ENCODE data around the gene DBX1. TPM values are rescaled to one million over a fixed set of nuclear protein-coding genes. Genes with fewer than 3 reads are reported as not detected.

DBX1 gene
- total RNA-seq, 1 donor from 2014 or later, result 0.43 TPM

- Mint-ChIP-seq H3K4me3 (peak overlapping the region; percentile 85), H3K27ac (peak overlapping the region; percentile 25), H3K9me3 (peaks cover 8% of the 10 kb centered on the region), H3K36me3 (peaks cover 6% of the 10 kb centered on the region), H3K4me1 (peaks cover 68% of the 10 kb centered on the region), H3K27me3 (ENCODE audit: insufficient read depth, low read depth) (peaks cover 73% of the 10 kb centered on the region)
- DNase-seq (ENCODE audit: low spot score), result peak; percentile 78
- peak overlapping the region; percentile 96 for H3K4me2 ChIP-seq
- peaks cover 4% of the 10 kb centered on the region for H3K79me2 ChIP-seq (ENCODE audit: low read depth)
- TF ChIP-seq EZH2phosphoT487 (IDR thresholded peaks at IDR 0.05) (no peak), EZH2 (IDR thresholded peaks at IDR 0.05) (no peak), CTCF (IDR thresholded peaks at IDR 0.05) (no peak)
- peaks cover 2% of the 10 kb centered on the region for H3K36me3 ChIP-seq
- no peak overlapping the region for H2AFZ ChIP-seq (replicated peaks)
- H3K4me3 ChIP-seq, result peak overlapping the region; percentile 65
- peaks cover 30% of the 10 kb centered on the region for H4K20me1 ChIP-seq (ENCODE audit: low read depth)
- no peak overlapping the region for H3K9ac ChIP-seq
- peaks cover 76% of the 10 kb centered on the region for H3K4me1 ChIP-seq
- H3K27me3 ChIP-seq, result peaks cover 80% of the 10 kb centered on the region
- peaks cover 2% of the 10 kb centered on the region for H3K9me3 ChIP-seq (ENCODE audit: low read depth)
- peaks cover 73% of the 10 kb centered on the region for H3F3A ChIP-seq (ENCODE audit: low read depth)
- no peak overlapping the region for H3K27ac ChIP-seq
Observed at GRCh38 chr11:20163783-20164481, 3.7 kb upstream of the DBX1 start.

- no peaks in the 10 kb centered on the region for H3K79me2 ChIP-seq (ENCODE audit: low read depth)
- H3K36me3 ChIP-seq, result no peaks in the 10 kb centered on the region
- Mint-ChIP-seq H3K27ac (peak overlapping the region; percentile 25), H3K4me1 (peaks cover 76% of the 10 kb centered on the region), H3K9me3 (peaks cover 7% of the 10 kb centered on the region), H3K4me3 (peak overlapping the region; percentile 85), H3K27me3 (ENCODE audit: insufficient read depth, low read depth) (peaks cover 80% of the 10 kb centered on the region), H3K36me3 (peaks cover 4% of the 10 kb centered on the region)
- peaks cover 37% of the 10 kb centered on the region for H4K20me1 ChIP-seq (ENCODE audit: low read depth)
- peaks cover 87% of the 10 kb centered on the region for H3K27me3 ChIP-seq
- H3K9ac ChIP-seq, result no peak overlapping the region
- H3K4me1 ChIP-seq, result peaks cover 82% of the 10 kb centered on the region
- peak overlapping the region; percentile 96 for H3K4me2 ChIP-seq
- DNase-seq (ENCODE audit: low spot score), result peak; percentile 85
- H3F3A ChIP-seq (ENCODE audit: low read depth), result peaks cover 82% of the 10 kb centered on the region
- TF ChIP-seq EZH2phosphoT487 (IDR thresholded peaks at IDR 0.05), result peak; percentile 62
- TF ChIP-seq EZH2 (IDR thresholded peaks at IDR 0.05), result peak; percentile 78
- no peak for TF ChIP-seq CTCF (IDR thresholded peaks at IDR 0.05)
- no peak overlapping the region for H2AFZ ChIP-seq (replicated peaks)
- H3K9me3 ChIP-seq (ENCODE audit: low read depth), result no peaks in the 10 kb centered on the region
- H3K4me3 ChIP-seq, result peak overlapping the region; percentile 65
- H3K27ac ChIP-seq, result no peak overlapping the region
Observed at GRCh38 chr11:20162824-20163782, 2.8 kb upstream of the DBX1 start.

- Histone ChIP-seq H3K9ac (no peak overlapping the region), H3K9me3 (ENCODE audit: low read depth) (no peaks in the 10 kb centered on the region), H3K79me2 (ENCODE audit: low read depth) (no peaks in the 10 kb centered on the region), H3K27me3 (peaks cover 87% of the 10 kb centered on the region), H3K27ac (no peak overlapping the region), H3F3A (ENCODE audit: low read depth) (peaks cover 83% of the 10 kb centered on the region), H3K36me3 (no peaks in the 10 kb centered on the region), H3K4me3 (peak overlapping the region; percentile 65), H3K4me2 (peak overlapping the region; percentile 96), H4K20me1 (ENCODE audit: low read depth) (peaks cover 44% of the 10 kb centered on the region), H3K4me1 (peaks cover 84% of the 10 kb centered on the region), H2AFZ (replicated peaks) (no peak overlapping the region)
- TF ChIP-seq CTCF (IDR thresholded peaks at IDR 0.05) (no peak), EZH2 (IDR thresholded peaks at IDR 0.05) (peak; percentile 47), EZH2phosphoT487 (IDR thresholded peaks at IDR 0.05) (no peak)
- Mint-ChIP-seq H3K27me3 (ENCODE audit: insufficient read depth, low read depth) (peaks cover 82% of the 10 kb centered on the region), H3K4me3 (peak overlapping the region; percentile 85), H3K36me3 (peaks cover under 1% of the 10 kb centered on the region), H3K9me3 (peaks cover 4% of the 10 kb centered on the region), H3K27ac (no peak overlapping the region), H3K4me1 (peaks cover 79% of the 10 kb centered on the region)
- peak; percentile 54 for DNase-seq (ENCODE audit: low spot score)
Observed at GRCh38 chr11:20161923-20162744, 1.9 kb upstream of the DBX1 start.
